M059J (cell line): ENCODE data around the gene FBN2. TPM values are rescaled to one million over a fixed set of nuclear protein-coding genes. Genes with fewer than 3 reads are reported as not detected.
"Not testable (repeated sequence)": the region's sequence is repeated elsewhere in the genome, so short reads cannot be mapped to it uniquely, and the experiment has no call there.

Source experiments
- DNase-seq: peaks from one replicate; pipeline ENCODE4 v3.0.0-alpha.2; 2012; ENCODE audit warnings: low read depth
- total RNA-seq: library from RNA; depleted of rRNA; stranded (reverse); fragments of >200 nt; shearing (Covaris generic); gene quantifications from 2 replicates; pipeline ENCODE4 v1.2.3, GENCODE V29; 2014

Gene FBN2
- total RNA-seq, 1 experiment from 2014 or later, result 0.37 TPM

- no peak for DNase-seq
Measured at GRCh38 chr5:128358826-128359225, 179.2 kb downstream of the FBN2 start.

- DNase-seq, result no peak
Measured at GRCh38 chr5:128357226-128357625, 180.8 kb downstream of the FBN2 start.

- DNase-seq, result no peak
Measured at GRCh38 chr5:128355961-128356360, 182.1 kb downstream of the FBN2 start.

GRCh38 chr5:128353441-128354107 lies 184.5 kb downstream of the FBN2 start:
- no peak for DNase-seq

GRCh38 chr5:128350705-128351104 lies 187.3 kb downstream of the FBN2 start:
- peak; percentile 11 for DNase-seq

GRCh38 chr5:128349044-128349858 lies 188.8 kb downstream of the FBN2 start:
- DNase-seq, result peak; percentile 22

- no peak for DNase-seq
Measured at GRCh38 chr5:128346038-128346437, 192.0 kb downstream of the FBN2 start.

- DNase-seq, result no peak
Measured at GRCh38 chr5:128345247-128345646, 192.8 kb downstream of the FBN2 start.

- DNase-seq, result no peak
Measured at GRCh38 chr5:128343168-128343567, 194.9 kb downstream of the FBN2 start.

- DNase-seq, result no peak
Measured at GRCh38 chr5:128341056-128341455, 197.0 kb downstream of the FBN2 start.

GRCh38 chr5:128340648-128341047 lies 197.4 kb downstream of the FBN2 start:
- DNase-seq, result no peak

- DNase-seq, result no peak
Measured at GRCh38 chr5:128339585-128339984, 198.5 kb downstream of the FBN2 start.

- DNase-seq, result no peak
Measured at GRCh38 chr5:128338649-128339048, 199.4 kb downstream of the FBN2 start.

- no peak for DNase-seq
Measured at GRCh38 chr5:128335339-128335738, 202.7 kb downstream of the FBN2 start.

GRCh38 chr5:128334010-128334716 lies 203.9 kb downstream of the FBN2 start:
- no peak for DNase-seq

GRCh38 chr5:128331261-128331660 lies 206.8 kb downstream of the FBN2 start:
- DNase-seq, result no peak

GRCh38 chr5:128329386-128329939 lies 208.6 kb downstream of the FBN2 start:
- no peak for DNase-seq

- DNase-seq, result no peak
Measured at GRCh38 chr5:128328446-128328845, 209.6 kb downstream of the FBN2 start.

- no peak for DNase-seq
Measured at GRCh38 chr5:128328007-128328406, 210.0 kb downstream of the FBN2 start.

GRCh38 chr5:128321418-128321817 lies 216.6 kb downstream of the FBN2 start:
- DNase-seq, result not testable (repeated sequence)

GRCh38 chr5:128318691-128319090 lies 219.4 kb downstream of the FBN2 start:
- no peak for DNase-seq

- DNase-seq, result no peak
Measured at GRCh38 chr5:128317481-128317880, 220.6 kb downstream of the FBN2 start.
